Endothelial cell of umbilical vein (primary cell): ENCODE data around the gene OASL. TPM values are rescaled to one million over a fixed set of nuclear protein-coding genes. Genes with fewer than 3 reads are reported as not detected.

Experiments
- BruUV-seq: library from RNA; stranded (reverse); fragments of 400-500 nt; replicated peaks from 2 replicates; lab custom pipeline; 2021; lab: Mats Ljungman, UMichigan
- CTCF ChIA-PET: fragments of 300-600, 350-600 bp; sonication (Branson Sonifier 250); formaldehyde crosslinking; loops from one replicate; lab custom pipeline; 2021; ENCODE audit warnings: antibody characterized with exemption, inconsistent platforms; lab: Charles Lee
- POLR2A ChIA-PET: fragments of 300-600, 350-600 bp; sonication (Branson Sonifier 250); formaldehyde crosslinking; loops from one replicate; lab custom pipeline; 2021; ENCODE audit warnings: antibody characterized with exemption, inconsistent platforms; lab: Charles Lee
- DNase-seq: peaks from one replicate; pipeline ENCODE4 v3.0.0-alpha.2; 2011; ENCODE audit warnings: low read depth, low spot score
- FAIRE-seq: peaks from 2 replicates; lab custom pipeline; 2011; peaks lifted over from hg19 to GRCh38; lab: Jason Lieb, UNC
- H2AFZ ChIP-seq: 2 replicates; pipeline ENCODE4 v1.6.0; 2012; ENCODE audit warnings: low read depth, low read length, control low read depth, inconsistent platforms
- H3K27ac ChIP-seq: 2 replicates; pipeline ENCODE4 v1.5.1; 2011; ENCODE audit warnings: low read depth, mild to moderate bottlenecking, control low read depth, low read length, moderate library complexity; ENCODE audit not compliant: insufficient read depth
- H3K27me3 ChIP-seq, 2 experiments: 2 replicates each; pipeline versions ENCODE4 v1.6.0 to v1.6.1; 2011; ENCODE audit warnings: low read length in 2 of 2, mixed read lengths in 1 of 2; ENCODE audit not compliant: control insufficient read depth in 2 of 2, insufficient read depth in 2 of 2
- H3K36me3 ChIP-seq, 2 experiments: 2 replicates in 1 of 2; 3 replicates in 1 of 2; pipeline ENCODE4 v1.5.1; 2011; ENCODE audit warnings: low read length in 2 of 2, mild to moderate bottlenecking in 1 of 2, moderate library complexity in 1 of 2; ENCODE audit not compliant: control insufficient read depth in 2 of 2, insufficient read depth in 2 of 2; ENCODE audit errors: extremely low read depth in 1 of 2
- H3K4me1 ChIP-seq: 3 replicates; pipeline ENCODE4 v1.5.1; 2011; ENCODE audit warnings: mild to moderate bottlenecking, low read length; ENCODE audit not compliant: control insufficient read depth, insufficient read depth; ENCODE audit errors: extremely low read depth
- H3K4me2 ChIP-seq: 2 replicates; pipeline ENCODE4 v1.6.1; 2011; ENCODE audit warnings: low read length, control low read depth, mixed read lengths; ENCODE audit not compliant: insufficient read depth
- H3K4me3 ChIP-seq, 3 experiments: fragments of 200-600 bp in 1 of 3; sonication (generic), shearing (Covaris generic) in 1 of 3; replicated peaks in 1 of 3; 2 replicates each; pipeline ENCODE4 v1.5.1; 2011 to 2016; ENCODE audit warnings: control low read depth in 3 of 3, low read length in 3 of 3, mild to moderate bottlenecking in 2 of 3, inconsistent platforms in 1 of 3, low read depth in 1 of 3, moderate library complexity in 1 of 3; ENCODE audit not compliant: insufficient read depth in 1 of 3
- H3K79me2 ChIP-seq: 2 replicates; pipeline ENCODE4 v1.6.0; 2012; ENCODE audit warnings: low read length, inconsistent platforms; ENCODE audit not compliant: control insufficient read depth, insufficient read depth
- H3K9ac ChIP-seq: replicated peaks from 2 replicates; pipeline ENCODE3; 2011; ENCODE audit warnings: low read length, control low read depth; ENCODE audit not compliant: insufficient read depth; ENCODE audit errors: extremely low read depth
- H3K9me1 ChIP-seq: replicated peaks from 3 replicates; pipeline ENCODE4 v1.6.0; 2011; ENCODE audit warnings: mild to moderate bottlenecking, low read length; ENCODE audit not compliant: control insufficient read depth, insufficient read depth; ENCODE audit errors: extremely low read depth
- H3K9me3 ChIP-seq: replicated peaks from 2 replicates; pipeline ENCODE4 v1.5.1; 2012; ENCODE audit warnings: low read length, inconsistent platforms; ENCODE audit not compliant: control insufficient read depth, insufficient read depth
- H4K20me1 ChIP-seq: replicated peaks from 2 replicates; pipeline ENCODE3; 2011; ENCODE audit warnings: mild to moderate bottlenecking, low read length; ENCODE audit not compliant: control insufficient read depth, insufficient read depth; ENCODE audit errors: extremely low read depth
- EZH2 ChIP-seq: IDR thresholded peaks from 2 replicates; pipeline ENCODE4 v1.6.1; 2012; ENCODE audit warnings: borderline replicate concordance, low read depth, mild to moderate bottlenecking, moderate library complexity, low read length, inconsistent platforms; ENCODE audit not compliant: severe bottlenecking
- FOS ChIP-seq: IDR thresholded peaks from 2 replicates; pipeline ENCODE4 v1.6.1; 2011; ENCODE audit warnings: mild to moderate bottlenecking, low read length, moderate library complexity, borderline replicate concordance; ENCODE audit not compliant: insufficient read depth
- GATA2 ChIP-seq: IDR thresholded peaks from 2 replicates; pipeline ENCODE4 v1.7.0; 2011; ENCODE audit warnings: low read depth, mild to moderate bottlenecking, moderate library complexity, mixed read lengths, low read length; ENCODE audit not compliant: insufficient read length, insufficient read depth
- dilution Hi-C: fragments of 300-500 bp; cut with MboI; formaldehyde crosslinking; loops from one replicate; pipeline ENCODE4 v1.15.0; 2019; ENCODE audit warnings: low sequenced_read_pairs; ENCODE audit not compliant: extremely low pct_ligation_motif_present
- intact Hi-C: fragments of 100-400 bp; cut with micrococcal nuclease; formaldehyde crosslinking; loops from one replicate; pipeline ENCODE4 v1.10.0; 2022
- polyA plus RNA-seq, 4 experiments: library from polyadenylated mRNA; depleted of rRNA in 3 of 4; stranded (reverse) in 3 of 4; unstranded in 1 of 4; fragments of >200 nt; gene quantifications; 2 replicates each; pipeline versions ENCODE4 v1.2.1 to v1.2.3, GENCODE V29; 2011 to 2012; ENCODE audit warnings: missing spikeins in 1 of 4
- total RNA-seq: library from RNA; stranded (reverse); gene quantifications from 2 replicates; pipeline ENCODE4 v1.2.3, GENCODE V29; 2021
- TF ChIP-seq, protein P1 (sequence below), 2 donors: IDR thresholded peaks; 1 replicate in 1 of 2; 2 replicates in 1 of 2; pipeline ENCODE4 v1.5.1; 2011; ENCODE audit warnings: low read length in 2 of 2, mild to moderate bottlenecking in 2 of 2, moderate library complexity in 2 of 2, control low read depth in 1 of 2, inconsistent platforms in 1 of 2, low read depth in 1 of 2; ENCODE audit not compliant: insufficient read depth in 1 of 2; ENCODE audit errors: extremely low read depth in 1 of 2

OASL gene
- total and polyA plus RNA-seq, 2 donors (not counting 3 experiments of a cell fraction or from before 2014, with no cell fraction given): 0.17 to 0.33 TPM

DNA sequence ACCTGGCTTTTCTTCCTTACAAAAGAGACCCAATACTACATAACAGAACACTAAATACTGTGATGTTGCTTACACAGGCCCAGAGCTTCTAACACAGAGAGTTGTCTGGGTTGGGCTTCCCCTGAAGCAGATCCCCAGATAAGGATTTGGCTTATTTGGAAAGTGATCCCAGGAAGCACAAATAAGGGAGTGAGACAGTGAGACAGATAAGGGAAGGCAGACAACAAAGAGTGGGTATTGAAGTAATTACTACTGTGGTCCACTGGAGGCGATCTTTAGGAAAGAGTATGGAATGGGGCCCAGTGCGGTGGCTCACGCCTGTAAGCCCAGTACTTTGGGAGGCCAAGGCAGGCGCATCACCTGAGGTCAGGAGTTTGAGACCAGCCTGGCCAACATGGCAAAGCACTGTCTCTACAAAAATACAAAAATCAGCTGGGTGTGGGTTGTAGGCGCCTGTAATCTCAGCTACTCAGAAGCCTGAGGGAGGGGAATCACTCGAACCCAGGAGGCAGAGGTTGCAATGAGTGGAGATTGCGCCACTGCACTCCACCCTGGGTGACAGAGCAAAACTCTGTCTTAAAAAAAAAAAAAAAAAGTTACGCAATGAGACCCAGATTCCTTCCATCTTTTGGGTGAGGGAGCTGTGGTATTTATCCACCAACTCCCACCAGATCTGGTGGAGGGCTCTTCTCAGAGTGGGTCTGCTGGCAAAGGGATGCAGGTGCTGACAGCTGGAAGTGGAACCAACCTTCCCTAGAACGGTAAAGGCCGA lies 12.6 kb downstream of the OASL start:
- CTCF ChIA-PET: interaction anchor here (0.6 to 2.0 kb wide), 3 partner anchors 8 to 391 kb away, joined by 3 to 8 read pairs (median 5); no protein-coding TSS in a partner anchor
- no TSS peak for BruUV-seq
- H3K9ac ChIP-seq: no peak overlapping the region
- POLR2A ChIA-PET: interaction anchor here (0.7 kb wide), 1 partner anchor 305 kb away, joined by 3 read pairs; no protein-coding TSS in a partner anchor
- H3K4me1 ChIP-seq: no peaks in the 10 kb centered on the region
- H3K4me3 ChIP-seq: no peak overlapping the region
- H3K4me2 ChIP-seq: no peak overlapping the region
- no peaks in the 10 kb centered on the region for H3K9me3 ChIP-seq
- H3K27ac ChIP-seq: no peak overlapping the region
- H3K9me1 ChIP-seq: no peaks in the 10 kb centered on the region
- no peaks in the 10 kb centered on the region for H3K79me2 ChIP-seq
- H4K20me1 ChIP-seq: no peaks in the 10 kb centered on the region
- H2AFZ ChIP-seq: no peak overlapping the region
- H3K36me3 ChIP-seq: no peaks in the 10 kb centered on the region
- FAIRE-seq (no peak), DNase-seq (no peak)
- peaks cover 0 to 5% of the 10 kb centered on the region in 2 experiments for H3K27me3 ChIP-seq
- TF ChIP-seq GATA2 (no peak), FOS (no peak), EZH2 (no peak)
- dilution Hi-C loops: no loop called here
- intact Hi-C loops: no loop called here

DNA sequence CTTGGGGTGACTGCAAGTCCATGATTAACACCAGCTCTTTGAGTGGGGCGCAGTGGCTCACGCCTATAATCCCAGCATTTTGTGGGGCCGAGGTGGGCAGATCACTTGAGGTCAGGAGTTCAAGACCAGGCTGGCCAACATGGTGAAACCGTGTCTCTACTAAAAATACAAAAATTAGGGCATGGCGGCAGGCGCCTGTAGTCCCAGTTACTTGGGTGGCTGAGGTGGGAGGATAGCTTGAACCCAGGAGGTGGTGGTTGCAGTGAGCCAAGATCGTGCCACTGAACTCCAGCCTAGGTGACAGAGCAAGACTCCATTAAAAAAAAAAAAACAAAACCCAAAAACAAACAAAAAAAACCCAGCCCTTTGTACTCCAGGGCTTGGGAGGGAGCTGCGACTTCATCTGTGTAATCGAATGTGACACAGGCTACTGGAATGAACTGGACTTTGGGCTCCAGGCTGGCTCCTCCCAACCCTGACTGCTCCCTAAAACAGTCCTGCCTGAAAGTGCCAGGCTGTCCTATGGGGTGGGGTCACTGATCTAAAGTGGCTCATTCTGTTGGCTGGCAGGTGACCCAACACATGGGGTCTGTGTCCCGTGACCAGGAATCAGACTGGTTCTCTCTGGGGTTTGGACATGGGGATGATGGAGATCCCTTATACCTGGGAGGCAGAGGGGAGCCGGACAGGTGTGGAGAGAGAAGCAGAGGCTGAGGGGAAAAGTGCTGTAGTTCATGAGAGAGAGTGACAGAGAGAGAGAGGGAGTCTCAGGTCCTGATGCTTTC lies 13.4 kb downstream of the OASL start:
- H3K9me3 ChIP-seq: no peaks in the 10 kb centered on the region
- no peaks in the 10 kb centered on the region for H4K20me1 ChIP-seq
- H3K4me2 ChIP-seq: no peak overlapping the region
- TF ChIP-seq, protein P1, sequence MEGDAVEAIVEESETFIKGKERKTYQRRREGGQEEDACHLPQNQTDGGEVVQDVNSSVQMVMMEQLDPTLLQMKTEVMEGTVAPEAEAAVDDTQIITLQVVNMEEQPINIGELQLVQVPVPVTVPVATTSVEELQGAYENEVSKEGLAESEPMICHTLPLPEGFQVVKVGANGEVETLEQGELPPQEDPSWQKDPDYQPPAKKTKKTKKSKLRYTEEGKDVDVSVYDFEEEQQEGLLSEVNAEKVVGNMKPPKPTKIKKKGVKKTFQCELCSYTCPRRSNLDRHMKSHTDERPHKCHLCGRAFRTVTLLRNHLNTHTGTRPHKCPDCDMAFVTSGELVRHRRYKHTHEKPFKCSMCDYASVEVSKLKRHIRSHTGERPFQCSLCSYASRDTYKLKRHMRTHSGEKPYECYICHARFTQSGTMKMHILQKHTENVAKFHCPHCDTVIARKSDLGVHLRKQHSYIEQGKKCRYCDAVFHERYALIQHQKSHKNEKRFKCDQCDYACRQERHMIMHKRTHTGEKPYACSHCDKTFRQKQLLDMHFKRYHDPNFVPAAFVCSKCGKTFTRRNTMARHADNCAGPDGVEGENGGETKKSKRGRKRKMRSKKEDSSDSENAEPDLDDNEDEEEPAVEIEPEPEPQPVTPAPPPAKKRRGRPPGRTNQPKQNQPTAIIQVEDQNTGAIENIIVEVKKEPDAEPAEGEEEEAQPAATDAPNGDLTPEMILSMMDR (IDR thresholded peaks at IDR 0.05; ENCODE audit: extremely low read depth in 1 of 2, insufficient read depth in 1 of 2, low read depth in 1 of 2, low read length in 2 of 2): no peak
- no peaks in the 10 kb centered on the region for H3K79me2 ChIP-seq
- no peaks in the 10 kb centered on the region for H3K9me1 ChIP-seq
- FAIRE-seq: no peak
- DNase-seq: no peak
- intact Hi-C loops (no loop called here), dilution Hi-C loops (no loop called here)
- ChIA-PET POLR2A (no interaction called here), CTCF (no interaction called here)
- H3K27me3 ChIP-seq: peaks cover under 1 to 9% of the 10 kb centered on the region in 2 experiments
- H3K4me1 ChIP-seq: no peaks in the 10 kb centered on the region
- H3K36me3 ChIP-seq: no peaks in the 10 kb centered on the region
- H3K27ac ChIP-seq: no peak overlapping the region
- H3K9ac ChIP-seq: no peak overlapping the region
- no TSS peak for BruUV-seq
- no peak overlapping the region for H3K4me3 ChIP-seq
- H2AFZ ChIP-seq: no peak overlapping the region
